Cardiac fibroblast (primary cell): Measurements from ENCODE around the gene PSMD1.

Experiments used
- DNase-seq, 2 donors: peaks; one replicate each; pipeline versions ENCODE4 v3.0.0 to v3.0.0-alpha.2; 2010; ENCODE audit warnings: low read depth in 2 of 2
- H3K4me3 ChIP-seq, 2 donors: replicated peaks in 1 of 2; 1 replicate in 1 of 2; 2 replicates in 1 of 2; pipeline ENCODE4 v1.5.1; 2011; ENCODE audit warnings: low read depth in 2 of 2, low read length in 2 of 2, mild to moderate bottlenecking in 2 of 2, moderate library complexity in 1 of 2
- CTCF ChIP-seq: IDR thresholded peaks from one replicate; pipeline ENCODE4 v1.5.1; 2011; ENCODE audit warnings: low read depth, mild to moderate bottlenecking, low read length, inconsistent platforms

The PSMD1 gene

DNA sequence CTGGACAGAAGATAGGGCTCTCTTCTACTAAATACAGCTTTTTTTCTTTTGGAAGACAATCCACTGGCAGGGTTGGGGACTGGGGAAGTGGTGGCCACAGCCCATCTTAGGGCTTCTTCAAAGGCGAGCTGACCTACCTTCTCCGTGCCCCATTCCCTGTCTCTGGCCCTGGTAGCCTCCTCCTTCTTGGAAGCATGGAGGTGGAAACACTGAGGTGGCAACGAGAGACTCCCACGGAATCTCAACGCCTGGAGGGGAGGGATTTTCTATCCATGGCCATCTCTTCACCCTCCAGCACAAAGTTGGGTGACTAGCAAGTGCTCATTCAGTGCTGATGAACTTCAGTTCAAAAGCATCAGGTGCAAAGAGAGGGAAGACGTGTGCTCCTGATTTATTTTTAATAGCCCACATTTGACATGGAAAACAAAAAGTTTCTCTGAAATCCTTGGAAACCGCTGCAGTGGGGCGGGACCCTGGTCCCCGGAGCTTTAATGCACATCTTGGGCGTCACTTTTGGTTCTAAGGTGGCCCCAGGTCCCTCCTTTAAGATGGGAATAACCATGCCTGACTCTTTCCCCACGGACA is 141.1 kb downstream of the PSMD1 start:
- no peak for DNase-seq
- TF ChIP-seq CTCF: no peak
- peak overlapping the region; percentile 83 to 99 for H3K4me3 ChIP-seq

DNA sequence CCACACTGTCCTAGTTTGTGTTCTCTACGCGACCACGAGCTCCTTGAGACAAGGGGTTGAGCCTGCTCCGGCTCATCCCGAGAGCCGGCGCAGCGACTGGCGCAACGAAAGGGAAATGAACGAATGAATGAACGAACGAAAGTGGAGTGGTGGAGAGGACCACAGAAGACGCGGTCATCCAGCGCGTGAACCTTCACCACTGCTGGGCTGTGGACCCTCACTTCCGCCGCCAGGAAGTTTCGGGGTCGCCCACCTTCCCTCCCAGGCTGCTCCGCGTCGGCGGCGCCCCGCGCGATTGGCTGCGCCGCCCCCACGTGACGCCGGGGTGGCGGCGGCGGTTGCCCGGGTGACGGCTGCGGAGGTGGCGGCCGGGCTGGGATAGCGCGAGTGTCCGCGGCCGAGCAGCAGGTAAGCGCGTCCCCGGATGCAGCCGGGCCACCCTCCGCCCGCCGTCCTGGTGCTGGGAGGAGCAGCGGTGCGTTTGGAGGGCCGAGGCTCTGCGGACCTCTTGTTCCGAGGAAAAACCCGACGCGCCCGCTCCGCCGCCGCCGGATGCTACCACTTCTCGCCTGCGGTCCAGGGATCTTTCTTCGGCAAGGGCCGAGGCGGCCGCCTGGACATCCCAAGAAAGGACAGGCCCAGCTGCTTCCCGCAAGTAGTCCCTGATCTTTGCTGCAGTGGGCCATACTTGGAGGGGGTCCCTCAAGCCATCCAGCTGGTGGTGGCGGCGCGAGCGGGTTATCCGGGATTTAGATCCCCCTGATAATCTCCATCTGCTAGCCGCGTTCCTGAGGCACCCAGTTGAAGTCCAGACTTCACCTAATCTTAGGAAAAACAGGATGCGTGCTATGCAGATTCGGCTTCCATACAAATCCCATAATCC is 141.9 kb downstream of the PSMD1 start, which contains the start of gene ARMC9:
Gene ARMC9, plus strand, starts transcription at position 341 of the 883 bp plus-strand sequence. CDS start 7,608 bp downstream, outside the sequence.
- no peak for TF ChIP-seq CTCF
- peak; percentile 62 to 68 for DNase-seq
- peak within 1 kb of the TSS; percentile 83 to 99 for H3K4me3 ChIP-seq

DNA sequence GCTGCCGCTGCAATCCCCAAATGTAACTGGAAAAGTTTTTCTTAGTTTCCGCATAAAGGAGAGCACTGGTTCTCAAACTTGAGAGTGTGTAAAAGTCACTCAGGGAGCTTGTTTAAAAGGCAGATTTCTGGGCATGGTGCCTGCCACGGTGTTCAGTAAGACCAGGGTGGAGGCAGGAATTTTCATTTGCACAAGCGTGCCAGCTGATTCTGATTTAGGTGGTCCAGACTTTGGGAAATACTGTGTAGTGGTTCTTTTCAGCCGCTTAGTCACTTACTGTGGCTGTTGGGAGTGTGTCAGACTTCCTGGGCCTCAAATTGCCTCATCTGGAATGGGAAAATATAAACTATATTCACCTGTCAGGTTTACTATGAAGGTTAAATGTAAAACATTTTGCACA is 142.6 kb downstream of the PSMD1 start:
- TF ChIP-seq CTCF: no peak
- DNase-seq: peak; percentile 39 to 68
- peak overlapping the region; percentile 83 to 99 for H3K4me3 ChIP-seq

- no peak overlapping the region for H3K4me3 ChIP-seq
- no peak for TF ChIP-seq CTCF
- peak in 1 of 2 donors; percentile 53 for DNase-seq
Observed at GRCh38 chr2:231200805-231201474, 144.3 kb downstream of the PSMD1 start.

GRCh38 chr2:231201475-231201814 is 144.8 kb downstream of the PSMD1 start:
- TF ChIP-seq CTCF: no peak
- no peak for DNase-seq
- H3K4me3 ChIP-seq: no peak overlapping the region

GRCh38 chr2:231203087-231203486 is 146.4 kb downstream of the PSMD1 start:
- DNase-seq: no peak
- no peak for TF ChIP-seq CTCF
- no peak overlapping the region for H3K4me3 ChIP-seq
